ENCODE data around the gene CARD9.

CARD9 gene

GRCh38 chr9:136400038-136400834, 26.8 kb upstream of the CARD9 start, which contains the start of gene SNAPC4:
TSS of gene SNAPC4 (minus strand) at chr9:136400170. CDS start at chr9:136398428, 1,742 bp downstream.
- DNase-seq, result peak; percentile 90

GRCh38 chr9:136399176-136400037, 25.9 kb upstream of the CARD9 start:
- peak; percentile 53 for DNase-seq

GRCh38 chr9:136398286-136398685, 24.8 kb upstream of the CARD9 start:
- DNase-seq, result no peak

DNA sequence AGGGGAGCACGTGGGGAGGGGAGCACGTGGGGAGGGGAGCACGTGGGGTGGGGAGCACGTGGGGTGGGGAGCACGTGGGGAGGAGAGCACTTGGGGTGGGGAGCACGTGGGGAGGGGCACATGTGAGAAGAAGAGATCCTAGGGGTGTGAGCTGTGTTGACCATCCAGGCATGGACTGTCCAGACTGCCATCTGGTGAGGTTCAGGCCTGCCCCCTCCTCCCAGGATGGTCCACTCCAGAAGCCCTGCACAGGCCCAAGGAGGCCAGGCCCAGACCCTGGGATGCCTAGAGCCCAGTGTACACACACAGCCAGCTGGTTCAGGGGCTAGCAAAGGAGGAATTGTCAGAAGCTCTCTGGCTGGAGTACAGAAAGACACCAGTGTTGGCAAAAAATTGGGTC, 24.2 kb upstream of the CARD9 start:
- DNase-seq, result no peak

GRCh38 chr9:136396219-136396515, 22.7 kb upstream of the CARD9 start:
- DNase-seq, result no peak

GRCh38 chr9:136395345-136396218, 22.1 kb upstream of the CARD9 start:
- DNase-seq, result no peak

- no peak for DNase-seq
These were observed 21.5 kb upstream of the CARD9 start for GRCh38 chr9:136395020-136395340.

DNA sequence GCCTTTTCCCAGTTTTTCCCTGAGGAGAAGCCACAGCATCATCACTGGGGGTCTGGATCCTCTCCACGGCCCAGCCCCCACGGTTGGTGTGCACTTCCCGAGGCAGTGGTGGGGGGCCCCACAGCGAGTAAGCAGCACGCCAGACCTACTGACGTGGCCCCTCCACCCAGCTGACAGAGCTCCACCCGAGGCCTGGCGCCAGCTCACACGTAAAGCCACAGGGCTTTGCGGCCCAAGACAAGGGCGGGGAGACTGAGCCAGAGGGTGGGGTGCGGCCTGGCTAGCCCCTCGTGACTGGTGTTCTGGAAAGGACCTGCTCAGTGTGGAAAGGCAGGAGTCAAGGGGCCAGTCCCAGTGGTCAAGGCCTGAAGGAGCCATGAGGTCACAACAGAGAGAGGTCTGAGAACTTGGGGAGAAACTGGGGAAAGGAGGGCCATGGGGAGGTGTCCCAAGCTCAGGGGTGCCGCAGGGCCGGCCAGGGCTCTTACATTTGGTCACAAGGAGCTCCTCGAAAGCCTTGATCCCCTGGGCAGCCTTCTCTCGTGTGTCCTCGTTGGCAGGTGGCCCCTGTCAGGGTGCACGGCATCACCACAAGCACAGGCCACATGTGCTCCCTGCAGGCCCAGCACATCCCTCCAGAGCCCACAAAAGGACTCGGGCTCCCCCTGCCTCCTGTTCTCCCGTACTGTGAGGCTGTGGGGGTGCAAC, 21.0 kb upstream of the CARD9 start:
- DNase-seq, result no peak

- DNase-seq, result no peak
These were observed 20.1 kb upstream of the CARD9 start for GRCh38 chr9:136393531-136393930.

- no peak for DNase-seq
These were observed 19.3 kb upstream of the CARD9 start for GRCh38 chr9:136392538-136393449.

DNA sequence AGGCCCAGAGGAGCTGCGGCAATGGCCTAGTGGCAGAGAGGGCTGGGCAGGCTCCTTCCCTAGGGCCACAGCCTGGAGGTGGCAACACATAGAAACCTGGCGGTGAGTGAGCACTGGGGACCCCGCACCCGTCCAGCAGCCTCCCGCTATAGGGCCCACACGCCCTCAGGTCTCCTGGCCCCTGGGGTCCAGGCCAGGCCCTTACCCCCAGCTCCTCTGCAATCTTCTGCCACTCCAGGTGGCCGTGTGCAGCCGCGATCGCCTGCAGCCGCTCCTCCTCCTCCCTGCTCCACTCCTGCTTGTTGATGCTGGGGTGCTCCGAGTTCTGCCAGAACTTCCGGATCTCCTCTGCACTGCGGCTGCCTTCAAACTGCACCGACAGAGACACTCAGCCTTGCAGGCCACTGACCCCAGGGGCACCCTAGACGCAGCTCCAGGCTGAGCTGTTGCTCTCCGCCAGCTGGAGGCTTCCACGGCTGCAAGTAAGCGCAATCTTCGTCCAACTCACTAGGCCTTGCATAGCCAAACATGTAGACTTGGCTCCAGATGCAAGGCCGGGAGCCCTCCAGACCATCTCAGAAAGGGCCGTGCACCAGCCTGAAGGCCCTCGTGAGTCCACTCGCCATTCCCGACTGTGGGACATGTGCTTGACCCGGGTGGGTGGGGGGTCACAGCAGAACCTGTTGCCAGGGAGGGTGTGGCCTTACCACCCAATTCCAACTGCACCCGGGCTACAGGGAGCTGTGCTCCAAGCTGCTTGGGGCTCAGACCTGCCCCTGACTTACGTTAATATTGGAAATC, 18.5 kb upstream of the CARD9 start:
- DNase-seq, result no peak

GRCh38 chr9:136389396-136389795, 15.9 kb upstream of the CARD9 start:
- DNase-seq, result no peak

GRCh38 chr9:136387217-136387616, 13.7 kb upstream of the CARD9 start:
- no peak for DNase-seq

GRCh38 chr9:136386018-136386417, 12.5 kb upstream of the CARD9 start:
- DNase-seq, result no peak

DNA sequence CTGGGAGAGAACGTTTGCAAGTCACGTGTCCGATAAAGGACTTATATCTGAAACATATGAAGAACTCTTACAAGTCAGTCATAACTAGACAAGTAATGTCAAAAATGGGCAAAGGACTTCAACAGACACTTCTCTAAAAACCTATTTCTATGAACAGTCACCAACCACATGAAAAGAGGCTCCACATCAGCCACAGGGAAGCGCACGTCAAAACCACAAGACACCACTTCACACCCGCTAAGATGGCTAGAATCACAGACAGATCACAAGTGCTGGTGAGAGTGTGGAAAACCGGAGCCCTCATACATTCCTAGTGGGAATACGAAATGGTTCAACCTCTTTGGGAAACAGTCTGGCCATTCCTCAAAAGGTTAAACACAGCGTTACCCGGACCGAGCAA, 11.5 kb upstream of the CARD9 start:
- DNase-seq, result peak; percentile 47

DNA sequence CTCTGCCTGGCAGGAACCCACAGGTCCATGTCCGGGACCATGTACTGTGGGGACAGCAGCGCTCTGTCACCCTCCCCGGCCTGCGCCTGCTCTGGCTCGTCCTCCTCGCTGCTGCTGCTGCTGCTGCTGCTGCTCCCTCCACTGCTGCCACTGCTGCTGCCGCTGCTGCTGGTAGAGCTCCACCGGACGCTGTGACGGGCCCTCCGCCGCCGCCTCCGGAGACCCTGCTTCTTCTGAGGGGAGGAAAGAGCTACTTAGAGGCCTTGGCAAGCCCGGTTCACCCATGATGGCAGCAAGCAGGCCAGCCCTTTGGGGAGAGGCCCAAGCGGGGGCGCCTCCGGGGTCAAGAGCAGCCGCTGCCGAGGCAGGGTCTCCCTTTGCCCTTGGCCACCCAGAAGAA, 10.0 kb upstream of the CARD9 start:
- no peak for DNase-seq

DNA sequence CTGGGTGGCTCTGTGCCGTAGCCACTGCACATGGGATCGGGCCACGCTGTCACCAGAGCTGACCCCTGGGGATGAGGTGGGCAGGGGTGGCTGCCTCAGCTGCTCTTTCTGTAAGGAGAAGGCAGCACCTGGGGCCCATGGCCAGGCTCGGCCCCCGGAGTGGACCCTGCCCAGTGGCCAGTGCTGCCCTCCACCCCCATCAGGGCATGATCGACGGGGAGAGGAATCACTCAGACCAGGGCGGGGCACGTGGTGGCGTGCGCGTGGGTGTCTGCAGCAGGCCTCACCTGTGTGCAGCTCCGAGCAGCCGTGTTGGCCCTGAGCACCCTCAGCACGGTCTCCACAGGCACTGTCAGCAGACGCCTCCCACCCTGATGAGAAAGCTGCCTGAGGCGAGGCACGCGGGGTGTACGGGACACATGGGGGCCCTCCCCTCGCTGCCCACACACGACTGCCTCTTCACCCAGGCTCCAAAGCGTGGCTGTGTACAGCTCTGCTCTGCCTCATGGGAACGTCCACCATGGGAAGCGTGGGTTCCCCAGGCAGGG, 8.6 kb upstream of the CARD9 start:
- no peak for DNase-seq

DNA sequence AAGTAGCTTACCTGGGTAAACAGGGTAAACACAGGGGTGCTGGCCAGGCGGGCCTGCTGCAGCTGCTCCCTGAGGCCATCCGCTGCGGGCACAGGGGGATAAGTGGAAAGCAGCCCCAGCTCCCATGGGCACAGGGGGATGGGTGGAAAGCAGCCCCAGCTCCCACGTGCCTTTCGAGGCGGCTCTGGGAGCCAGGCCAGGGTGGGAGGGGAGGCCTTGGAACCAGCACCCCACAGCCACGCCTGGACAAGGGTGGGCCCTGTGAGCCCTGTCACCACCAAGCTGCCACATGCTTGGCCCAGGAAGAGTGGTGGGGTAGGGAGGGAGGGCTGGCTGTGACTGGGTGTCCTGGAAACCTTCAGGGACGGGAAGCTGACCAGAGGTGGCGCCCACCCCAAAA, 7.8 kb upstream of the CARD9 start:
- DNase-seq, result no peak

GRCh38 chr9:136380381-136380780, 6.9 kb upstream of the CARD9 start:
- no peak for DNase-seq

DNA sequence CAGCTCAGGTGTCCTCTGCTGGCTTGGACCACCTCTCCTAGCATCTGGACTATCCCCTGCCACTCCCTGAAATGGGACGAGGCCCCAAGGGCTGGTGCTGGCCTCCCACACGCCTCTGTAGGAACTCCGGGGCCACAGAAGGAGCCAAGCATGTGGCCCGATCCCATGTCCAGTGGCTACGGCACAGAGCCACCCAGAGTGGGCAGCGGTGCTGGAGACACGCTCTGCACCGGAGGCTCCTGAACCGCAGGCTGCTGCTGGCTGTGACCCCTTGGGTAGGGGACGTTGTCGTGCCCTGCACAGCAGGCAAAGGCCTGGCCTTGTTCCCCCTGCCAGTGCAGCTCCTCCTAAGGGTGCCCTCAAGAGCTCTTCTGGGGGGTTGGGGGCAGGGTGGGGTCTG, 6.4 kb upstream of the CARD9 start:
- no peak for DNase-seq

Measured in CD4-positive, alpha-beta T cell treated with Interleukin-12 subunit alpha and Interleukin-12 subunit beta, for 1 hour (primary cell).